Keratinocyte (primary cell): ENCODE results near the gene DEF6. TPM values are rescaled to one million over a fixed set of nuclear protein-coding genes. Genes with fewer than 3 reads are reported as not detected.
"Not testable (repeated sequence)": the region's sequence is repeated elsewhere in the genome, so short reads cannot be mapped to it uniquely, and the experiment has no call there.

Experiments used
- DNase-seq: peaks from one replicate; pipeline ENCODE4 v3.0.0-alpha.2; 2011; ENCODE audit warnings: low read depth, missing footprints, low spot score
- FAIRE-seq: peaks from 2 replicates; lab custom pipeline; 2011; peaks lifted over from hg19 to GRCh38; lab: Jason Lieb, UNC
- H2AFZ ChIP-seq: 2 replicates; pipeline ENCODE4 v1.6.0; 2012; ENCODE audit warnings: low read length, control low read depth, inconsistent platforms; ENCODE audit not compliant: control insufficient read depth
- H3K27ac ChIP-seq: 2 replicates; pipeline ENCODE4 v1.5.1; 2011; ENCODE audit warnings: low read length; ENCODE audit not compliant: control insufficient read depth, insufficient read depth
- H3K27me3 ChIP-seq: 3 replicates; pipeline ENCODE4 v1.6.0; 2011; ENCODE audit warnings: low read length; ENCODE audit not compliant: control insufficient read depth, insufficient read depth; ENCODE audit errors: extremely low read depth
- H3K36me3 ChIP-seq, 2 experiments: 2 replicates in 1 of 2; 3 replicates in 1 of 2; pipeline ENCODE4 v1.5.1; 2011; ENCODE audit warnings: low read length in 2 of 2, mild to moderate bottlenecking in 1 of 2; ENCODE audit not compliant: control insufficient read depth in 2 of 2, insufficient read depth in 2 of 2; ENCODE audit errors: extremely low read depth in 1 of 2
- H3K4me1 ChIP-seq: 3 replicates; pipeline ENCODE4 v1.5.1; 2011; ENCODE audit warnings: low read length; ENCODE audit not compliant: control insufficient read depth, insufficient read depth; ENCODE audit errors: extremely low read depth
- H3K4me2 ChIP-seq: 3 replicates; pipeline ENCODE4 v1.6.0; 2011; ENCODE audit warnings: low read depth, low read length; ENCODE audit not compliant: control insufficient read depth, insufficient read depth; ENCODE audit errors: extremely low read depth
- H3K4me3 ChIP-seq, 3 experiments: fragments of 200-600 bp in 1 of 3; sonication (generic) in 1 of 3; 2 replicates in 2 of 3; 3 replicates in 1 of 3; pipeline ENCODE4 v1.5.1; 2011 to 2016; ENCODE audit warnings: low read length in 3 of 3, mild to moderate bottlenecking in 3 of 3, control low read depth in 2 of 3, inconsistent platforms in 1 of 3, low read depth in 1 of 3, mixed read lengths in 1 of 3, mixed run types in 1 of 3, moderate library complexity in 1 of 3; ENCODE audit not compliant: control insufficient read depth in 2 of 3, insufficient read depth in 2 of 3; ENCODE audit errors: extremely low read depth in 1 of 3
- H3K79me2 ChIP-seq: 2 replicates; pipeline ENCODE4 v1.6.0; 2012; ENCODE audit warnings: low read length; ENCODE audit not compliant: control insufficient read depth, insufficient read depth
- H3K9ac ChIP-seq: 3 replicates; pipeline ENCODE4 v1.6.0; 2011; ENCODE audit warnings: low read length; ENCODE audit not compliant: control insufficient read depth, insufficient read depth; ENCODE audit errors: extremely low read depth
- H3K9me1 ChIP-seq: 3 replicates; pipeline ENCODE4 v1.6.0; 2011; ENCODE audit warnings: low read length; ENCODE audit not compliant: control insufficient read depth, insufficient read depth; ENCODE audit errors: extremely low read depth
- H3K9me3 ChIP-seq: 2 replicates; pipeline ENCODE4 v1.5.1; 2012; ENCODE audit warnings: low read depth, low read length; ENCODE audit not compliant: control insufficient read depth
- H4K20me1 ChIP-seq: 3 replicates; pipeline ENCODE4 v1.6.0; 2011; ENCODE audit warnings: low read length; ENCODE audit not compliant: control insufficient read depth, insufficient read depth; ENCODE audit errors: extremely low read depth
- CTCF ChIP-seq, 3 experiments: IDR thresholded peaks in 1 of 3; conservative IDR thresholded peaks in 1 of 3; optimal IDR thresholded peaks in 1 of 3; 2 replicates in 2 of 3; 3 replicates in 1 of 3; pipeline versions ENCODE3 to v1.5.1; 2011; ENCODE audit warnings: low read length in 3 of 3, mild to moderate bottlenecking in 3 of 3, moderate library complexity in 2 of 3, control low read depth in 1 of 3, inconsistent platforms in 1 of 3; ENCODE audit not compliant: insufficient read depth in 2 of 3; ENCODE audit errors: extremely low read depth in 1 of 3
- EZH2 ChIP-seq: IDR thresholded peaks from one replicate; pipeline ENCODE4 v1.6.1; 2012; ENCODE audit warnings: inconsistent platforms, mild to moderate bottlenecking, low read length, moderate library complexity
- dilution Hi-C: fragments of 300-500 bp; cut with MboI; formaldehyde crosslinking; loops from one replicate; pipeline ENCODE4 v1.7.0; 2020; ENCODE audit warnings: low sequenced_read_pairs; ENCODE audit not compliant: extremely low pct_ligation_motif_present
- polyA plus RNA-seq, 5 experiments: library from polyadenylated mRNA; depleted of rRNA in 3 of 5; stranded (reverse) in 3 of 5; stranded (forward) in 1 of 5; unstranded in 1 of 5; fragments of >200 nt; gene quantifications; 1 replicate in 1 of 5; 2 replicates in 3 of 5; 3 replicates in 1 of 5; pipeline versions ENCODE4 v1.2.1 to v1.2.3, GENCODE V29; 2011 to 2012; ENCODE audit warnings: missing spikeins in 2 of 5, low read depth in 1 of 5, low replicate concordance in 1 of 5

The DEF6 gene
- polyA plus RNA-seq, 1 donor (not counting 4 experiments of a cell fraction or from before 2014, with no cell fraction given): 17.3 TPM

- DNase-seq (no peak), FAIRE-seq (no peak)
- no peak overlapping the region for H3K27ac ChIP-seq
- no peak overlapping the region for H2AFZ ChIP-seq
- peaks cover 2 to 15% of the 10 kb centered on the region in 2 experiments for H3K36me3 ChIP-seq
- no peak overlapping the region for H3K4me3 ChIP-seq
- peaks cover 25% of the 10 kb centered on the region for H3K4me1 ChIP-seq
- no peaks in the 10 kb centered on the region for H4K20me1 ChIP-seq
- H3K4me2 ChIP-seq: no peak overlapping the region
- peaks cover 15% of the 10 kb centered on the region for H3K79me2 ChIP-seq
- H3K9me3 ChIP-seq: no peaks in the 10 kb centered on the region
- dilution Hi-C loops: no loop called here
- H3K9me1 ChIP-seq: no peaks in the 10 kb centered on the region
- TF ChIP-seq EZH2 (no peak), CTCF (optimal IDR thresholded peaks at IDR 0.05 in 1 of 3, IDR thresholded peaks at IDR 0.05 in 1 of 3, conservative IDR thresholded peaks at IDR 0.05 in 1 of 3; ENCODE audit: extremely low read depth in 1 of 3, insufficient read depth in 2 of 3, low read length in 3 of 3) (peak in 1 of 3 experiments; percentile 11)
- H3K9ac ChIP-seq: no peak overlapping the region
- no peaks in the 10 kb centered on the region for H3K27me3 ChIP-seq
Measured at GRCh38 chr6:35305117-35305516, 7.5 kb downstream of the DEF6 start.

- dilution Hi-C loops, H3K4me3 ChIP-seq, H2AFZ ChIP-seq: not testable (repeated sequence)
Measured at GRCh38 chr6:35307138-35307537, 9.5 kb downstream of the DEF6 start.

GRCh38 chr6:35308543-35308942 lies 10.9 kb downstream of the DEF6 start:
- peaks cover 9 to 16% of the 10 kb centered on the region in 2 experiments for H3K36me3 ChIP-seq
- H3K4me1 ChIP-seq, H3K9ac ChIP-seq, H3K79me2 ChIP-seq, H2AFZ ChIP-seq, H3K9me1 ChIP-seq, H3K4me2 ChIP-seq, FAIRE-seq, H3K27me3 ChIP-seq, DNase-seq, H3K4me3 ChIP-seq, H3K9me3 ChIP-seq, H4K20me1 ChIP-seq, H3K27ac ChIP-seq, dilution Hi-C loops: not testable (repeated sequence)

More at GRCh38 chr6:35307138-35307537, 9.5 kb downstream of the DEF6 start:
- not testable (repeated sequence) for H3K79me2 ChIP-seq, H3K4me2 ChIP-seq, H4K20me1 ChIP-seq, H3K9me1 ChIP-seq, DNase-seq, H3K9ac ChIP-seq, H3K27me3 ChIP-seq, H3K27ac ChIP-seq, FAIRE-seq, H3K9me3 ChIP-seq
- H3K36me3 ChIP-seq: peaks cover 5 to 16% of the 10 kb centered on the region in 2 experiments
- H3K4me1 ChIP-seq: peaks cover 20% of the 10 kb centered on the region
